ENCODE results near the gene TEX264.

- no peak for TF ChIP-seq CTCF (IDR thresholded peaks at IDR 0.05; ENCODE audit: low read length)
- TF ChIP-seq EZH2 (IDR thresholded peaks at IDR 0.05; ENCODE audit: borderline replicate concordance, low read length) = no peak
Measured at GRCh38 chr3:51715231-51715976, 44.4 kb downstream of the TEX264 start.
